ENCODE results near the gene ADARB2. TPM values are rescaled to one million over a fixed set of nuclear protein-coding genes. Genes with fewer than 3 reads are reported as not detected.

ADARB2 gene
- total RNA-seq, 1 donor from 2014 or later, result not detected

GRCh38 chr10:1576467-1577372 lies 160.6 kb downstream of the ADARB2 start:
- TF ChIP-seq, protein P1, sequence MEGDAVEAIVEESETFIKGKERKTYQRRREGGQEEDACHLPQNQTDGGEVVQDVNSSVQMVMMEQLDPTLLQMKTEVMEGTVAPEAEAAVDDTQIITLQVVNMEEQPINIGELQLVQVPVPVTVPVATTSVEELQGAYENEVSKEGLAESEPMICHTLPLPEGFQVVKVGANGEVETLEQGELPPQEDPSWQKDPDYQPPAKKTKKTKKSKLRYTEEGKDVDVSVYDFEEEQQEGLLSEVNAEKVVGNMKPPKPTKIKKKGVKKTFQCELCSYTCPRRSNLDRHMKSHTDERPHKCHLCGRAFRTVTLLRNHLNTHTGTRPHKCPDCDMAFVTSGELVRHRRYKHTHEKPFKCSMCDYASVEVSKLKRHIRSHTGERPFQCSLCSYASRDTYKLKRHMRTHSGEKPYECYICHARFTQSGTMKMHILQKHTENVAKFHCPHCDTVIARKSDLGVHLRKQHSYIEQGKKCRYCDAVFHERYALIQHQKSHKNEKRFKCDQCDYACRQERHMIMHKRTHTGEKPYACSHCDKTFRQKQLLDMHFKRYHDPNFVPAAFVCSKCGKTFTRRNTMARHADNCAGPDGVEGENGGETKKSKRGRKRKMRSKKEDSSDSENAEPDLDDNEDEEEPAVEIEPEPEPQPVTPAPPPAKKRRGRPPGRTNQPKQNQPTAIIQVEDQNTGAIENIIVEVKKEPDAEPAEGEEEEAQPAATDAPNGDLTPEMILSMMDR (IDR thresholded peaks at IDR 0.05), result no peak
- H3K4me1 ChIP-seq, result no peaks in the 10 kb centered on the region
- intact Hi-C loops (cut with DNase I), result no loop called here
- H3K4me3 ChIP-seq, result no peak overlapping the region
- H3K36me3 ChIP-seq, result no peaks in the 10 kb centered on the region
- no peak overlapping the region for H3K27ac ChIP-seq
- no peaks in the 10 kb centered on the region for H3K27me3 ChIP-seq
- no peak for DNase-seq (ENCODE audit: low spot score in 2 of 2)
- H3K9me3 ChIP-seq, result no peaks in the 10 kb centered on the region

DNA sequence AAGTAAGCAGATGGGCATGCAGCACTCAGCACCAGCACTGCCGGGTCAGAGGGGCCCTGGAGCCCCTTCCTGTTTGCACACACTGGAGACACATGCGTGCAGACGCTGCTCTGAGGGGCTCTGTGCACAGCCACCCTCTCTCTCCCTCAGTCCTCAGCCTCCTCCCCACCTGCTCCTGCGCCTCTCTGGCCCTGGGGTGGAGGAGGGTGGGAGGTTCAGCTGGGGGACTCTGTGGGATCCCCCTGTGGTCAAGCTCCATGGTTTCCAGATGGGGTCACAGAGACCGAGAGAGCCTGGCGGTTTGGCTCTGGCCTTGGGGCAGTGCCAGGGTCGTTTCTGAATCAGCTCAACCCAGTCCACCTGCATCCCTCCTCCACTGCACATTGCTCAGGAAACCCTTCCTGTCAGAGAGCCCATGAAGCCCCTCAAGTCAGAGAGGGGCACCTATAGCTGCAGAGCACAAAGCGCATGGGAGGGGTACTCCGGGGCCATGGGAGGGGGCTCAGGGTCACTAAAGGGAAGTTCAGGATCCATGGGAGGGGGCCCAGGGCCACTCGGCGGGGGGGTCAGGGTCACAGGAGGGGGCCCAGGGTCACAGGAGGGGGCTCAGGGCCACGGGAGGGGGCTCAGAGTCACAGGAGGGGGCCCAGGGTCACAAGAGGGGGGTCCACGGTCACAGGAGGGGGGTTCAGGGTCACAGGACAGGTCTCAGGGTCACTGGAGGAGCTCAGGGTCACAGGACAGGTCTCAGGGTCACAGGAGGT lies 161.7 kb downstream of the ADARB2 start:
- peak in 1 of 2 donors; percentile 56 for DNase-seq (ENCODE audit: low spot score in 2 of 2)

DNA sequence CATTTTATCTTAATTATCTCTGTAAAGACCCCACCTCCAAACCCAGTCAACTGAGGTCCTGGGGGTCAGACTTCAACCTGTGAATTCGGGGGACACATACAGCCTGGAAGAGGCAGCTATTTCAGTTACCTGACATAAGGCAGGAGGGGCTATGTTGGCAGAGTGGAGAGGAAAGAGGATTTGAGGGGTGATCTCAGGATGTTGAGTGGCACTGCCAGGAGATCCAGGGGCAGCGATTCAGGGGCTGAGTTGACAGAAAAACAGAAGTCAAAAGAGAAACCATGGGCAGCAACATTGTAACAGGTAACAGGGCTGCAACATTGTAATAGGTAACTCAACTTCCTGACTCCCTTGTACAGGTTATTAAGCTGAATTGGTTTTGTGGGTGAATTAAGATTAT lies 162.6 kb downstream of the ADARB2 start:
- intact Hi-C loops (cut with DNase I), result no loop called here
- H3K27me3 ChIP-seq, result no peaks in the 10 kb centered on the region
- no peaks in the 10 kb centered on the region for H3K9me3 ChIP-seq
- no peaks in the 10 kb centered on the region for H3K36me3 ChIP-seq
- no peaks in the 10 kb centered on the region for H3K4me1 ChIP-seq
- H3K4me3 ChIP-seq, result no peak overlapping the region
- DNase-seq (ENCODE audit: low spot score in 2 of 2), result no peak
- no peak overlapping the region for H3K27ac ChIP-seq
- TF ChIP-seq, protein P1 (IDR thresholded peaks at IDR 0.05), result no peak

More for the DNA sequence above, 161.7 kb downstream of the ADARB2 start:
- no peaks in the 10 kb centered on the region for H3K9me3 ChIP-seq
- no peaks in the 10 kb centered on the region for H3K36me3 ChIP-seq
- no peak overlapping the region for H3K27ac ChIP-seq
- no peak overlapping the region for H3K4me3 ChIP-seq
- TF ChIP-seq, protein P1 (IDR thresholded peaks at IDR 0.05), result no peak
- H3K4me1 ChIP-seq, result no peaks in the 10 kb centered on the region
- H3K27me3 ChIP-seq, result no peaks in the 10 kb centered on the region
- intact Hi-C loops (cut with DNase I), result no loop called here

- no peak for DNase-seq (ENCODE audit: low spot score in 2 of 2)
- H3K36me3 ChIP-seq, result no peaks in the 10 kb centered on the region
- H3K9me3 ChIP-seq, result no peaks in the 10 kb centered on the region
- H3K4me1 ChIP-seq, result no peaks in the 10 kb centered on the region
- intact Hi-C loops (cut with DNase I), result no loop called here
- TF ChIP-seq, protein P1 (IDR thresholded peaks at IDR 0.05), result no peak
- no peaks in the 10 kb centered on the region for H3K27me3 ChIP-seq
- H3K27ac ChIP-seq, result no peak overlapping the region
- H3K4me3 ChIP-seq, result no peak overlapping the region
Measured at GRCh38 chr10:1573981-1574380, 163.3 kb downstream of the ADARB2 start.

GRCh38 chr10:1573334-1573969 lies 163.9 kb downstream of the ADARB2 start:
- Histone ChIP-seq H3K4me3 (no peak overlapping the region), H3K9me3 (no peaks in the 10 kb centered on the region), H3K4me1 (no peaks in the 10 kb centered on the region), H3K27ac (no peak overlapping the region), H3K36me3 (no peaks in the 10 kb centered on the region), H3K27me3 (no peaks in the 10 kb centered on the region)
- DNase-seq (ENCODE audit: low spot score in 2 of 2), result peak in 1 of 2 donors; percentile 58
- intact Hi-C loops (cut with DNase I), result no loop called here
- TF ChIP-seq, protein P1 (IDR thresholded peaks at IDR 0.05), result no peak

Measured in ascending aorta (tissue), 2 donors.